Muscle layer of colon (tissue), 2 donors: ENCODE results near the gene PHF3.

ENCODE experiments used
- H3K27ac ChIP-seq: one replicate; pipeline ENCODE4 v1.7.0; 2013; ENCODE audit warnings: low read depth, mild to moderate bottlenecking, low read length, moderate library complexity
- H3K27me3 ChIP-seq, 2 donors: one replicate each; pipeline ENCODE4 v1.7.0; 2013; ENCODE audit warnings: low read length in 2 of 2, mild to moderate bottlenecking in 2 of 2; ENCODE audit not compliant: insufficient read depth in 2 of 2, control insufficient read depth in 1 of 2
- H3K36me3 ChIP-seq: one replicate; pipeline ENCODE4 v1.7.0; 2013; ENCODE audit warnings: mild to moderate bottlenecking, low read length; ENCODE audit not compliant: insufficient read depth
- H3K4me1 ChIP-seq: one replicate; pipeline ENCODE4 v1.7.0; 2013; ENCODE audit warnings: mild to moderate bottlenecking, low read length; ENCODE audit not compliant: insufficient read depth
- H3K4me3 ChIP-seq, 2 donors: one replicate each; pipeline ENCODE4 v1.7.0; 2013; ENCODE audit warnings: low read length in 2 of 2, low read depth in 1 of 2, mild to moderate bottlenecking in 1 of 2, moderate library complexity in 1 of 2
- H3K9ac ChIP-seq: one replicate; pipeline ENCODE4 v1.7.0; 2013; ENCODE audit warnings: low read length
- H3K9me3 ChIP-seq: one replicate; pipeline ENCODE4 v1.7.0; 2013; ENCODE audit warnings: mild to moderate bottlenecking, low read length
- donor health status: abdominal sarcoma.
- donor health status: Adenocarcinoma of cecum.

PHF3 gene

DNA sequence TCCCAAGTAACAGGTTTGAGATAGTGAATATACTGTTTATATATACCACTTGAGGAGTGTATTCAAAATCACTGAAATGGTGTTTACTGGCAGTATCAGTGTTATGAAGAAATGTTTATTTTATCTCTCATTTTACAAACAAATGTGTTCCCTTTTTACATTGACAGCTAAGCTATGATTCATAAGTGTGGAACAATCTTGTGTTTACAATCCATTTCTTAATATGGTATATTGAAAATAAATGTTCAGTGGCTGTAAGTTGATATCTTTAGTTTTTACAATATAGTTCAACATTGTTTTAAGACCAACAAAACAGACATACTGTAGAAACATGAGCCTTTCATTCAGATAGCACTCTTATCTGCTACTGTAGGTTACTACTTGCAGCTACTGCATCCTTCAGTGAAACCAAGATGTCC, 14.3 kb downstream of the PHF3 start:
- H3K9ac ChIP-seq = no peak overlapping the region
- no peaks in the 10 kb centered on the region for H3K27me3 ChIP-seq
- no peaks in the 10 kb centered on the region for H3K36me3 ChIP-seq
- H3K4me3 ChIP-seq = no peak overlapping the region
- no peak overlapping the region for H3K27ac ChIP-seq
- no peaks in the 10 kb centered on the region for H3K9me3 ChIP-seq
- H3K4me1 ChIP-seq = peaks cover 28% of the 10 kb centered on the region

GRCh38 chr6:63652980-63653379, 17.4 kb downstream of the PHF3 start:
- H3K9me3 ChIP-seq = no peaks in the 10 kb centered on the region
- H3K27me3 ChIP-seq = no peaks in the 10 kb centered on the region
- no peak overlapping the region for H3K4me3 ChIP-seq
- no peak overlapping the region for H3K9ac ChIP-seq
- peaks cover 24% of the 10 kb centered on the region for H3K4me1 ChIP-seq
- H3K36me3 ChIP-seq = no peaks in the 10 kb centered on the region
- no peak overlapping the region for H3K27ac ChIP-seq

DNA sequence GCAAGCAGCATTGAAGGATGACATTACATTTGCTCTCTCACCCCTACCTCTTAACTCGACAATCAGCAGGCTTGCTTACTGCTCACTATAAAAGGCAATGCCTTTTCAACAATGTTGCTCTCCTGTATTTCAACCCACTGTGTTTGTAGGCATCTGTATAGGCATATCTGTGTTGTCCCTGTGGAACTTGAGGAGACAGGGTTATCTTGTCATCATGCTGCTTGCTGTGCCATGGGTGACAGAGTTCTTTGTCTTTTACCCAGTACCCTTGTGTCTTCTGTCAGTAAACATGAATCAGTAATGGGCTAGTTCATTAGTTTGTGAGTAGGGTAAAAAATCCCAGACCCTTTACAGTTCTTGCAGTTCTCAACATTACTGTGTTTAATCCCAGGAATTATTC, 25.2 kb downstream of the PHF3 start:
- Histone ChIP-seq H3K27me3 (no peaks in the 10 kb centered on the region), H3K9ac (no peak overlapping the region), H3K36me3 (no peaks in the 10 kb centered on the region), H3K27ac (no peak overlapping the region), H3K9me3 (no peaks in the 10 kb centered on the region), H3K4me1 (peaks cover 30% of the 10 kb centered on the region), H3K4me3 (no peak overlapping the region)

DNA sequence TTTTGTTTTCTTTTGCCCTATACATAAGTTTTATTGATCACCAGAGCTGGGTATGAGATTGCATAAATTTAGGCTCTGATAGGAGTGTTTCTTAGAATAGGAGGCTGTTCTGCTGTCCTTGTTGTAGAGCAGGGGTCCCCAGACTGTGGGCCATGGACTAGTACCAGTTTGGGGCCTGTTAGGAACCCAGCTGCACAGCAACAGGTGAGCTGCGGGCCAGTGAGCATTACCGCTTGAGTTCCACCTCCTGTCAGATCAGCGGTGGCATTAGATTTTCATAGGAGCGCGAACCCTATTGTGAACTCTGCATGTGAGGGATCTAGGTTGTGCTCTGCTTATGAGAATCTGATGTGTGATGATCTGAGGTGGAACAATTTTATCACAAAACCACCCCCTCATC, 26.2 kb downstream of the PHF3 start:
- Histone ChIP-seq H3K4me3 (no peak overlapping the region), H3K4me1 (peaks cover 26% of the 10 kb centered on the region), H3K27ac (no peak overlapping the region), H3K36me3 (no peaks in the 10 kb centered on the region), H3K9me3 (no peaks in the 10 kb centered on the region), H3K27me3 (no peaks in the 10 kb centered on the region), H3K9ac (no peak overlapping the region)

DNA sequence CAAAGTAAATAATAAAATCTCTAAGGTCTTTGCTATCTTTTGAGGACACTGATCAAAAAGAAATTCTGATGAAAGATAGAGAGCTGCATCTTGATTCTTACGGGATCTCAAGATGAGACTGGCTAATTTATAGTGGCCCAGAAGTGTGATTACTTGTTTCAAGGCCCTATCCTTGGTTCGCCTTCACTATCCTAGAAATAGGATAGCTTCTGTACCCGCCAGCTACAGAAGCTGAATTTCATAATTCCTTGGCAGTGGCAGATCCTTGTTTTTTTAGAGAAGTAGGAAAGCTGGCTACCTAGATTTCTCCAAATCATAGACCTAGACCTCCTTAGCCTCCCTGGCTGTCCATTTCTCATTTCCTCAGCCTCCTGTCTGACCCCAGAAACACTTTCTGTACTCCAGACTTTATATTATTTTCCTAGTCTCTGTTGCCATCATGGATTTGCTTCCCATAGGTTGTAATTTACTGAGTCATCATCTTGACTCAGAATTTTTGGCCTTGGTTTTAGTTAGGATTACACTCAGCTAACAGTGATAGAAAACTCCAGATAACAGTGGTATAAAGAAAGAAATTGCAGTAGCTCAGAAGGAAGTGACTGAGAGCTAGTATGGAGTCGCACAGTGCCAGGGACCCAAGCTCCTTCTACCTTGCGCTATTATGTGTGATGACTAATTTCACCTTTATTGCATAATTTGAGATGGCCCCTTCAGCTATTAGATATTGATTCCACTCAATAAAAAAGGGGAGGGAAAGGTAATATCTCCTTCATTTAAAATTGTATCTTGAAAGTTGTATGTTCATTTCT, 27.7 kb downstream of the PHF3 start:
- no peak overlapping the region for H3K9ac ChIP-seq
- no peaks in the 10 kb centered on the region for H3K9me3 ChIP-seq
- peaks cover 25% of the 10 kb centered on the region for H3K4me1 ChIP-seq
- no peak overlapping the region for H3K27ac ChIP-seq
- no peaks in the 10 kb centered on the region for H3K36me3 ChIP-seq
- no peaks in the 10 kb centered on the region for H3K27me3 ChIP-seq
- H3K4me3 ChIP-seq = no peak overlapping the region

GRCh38 chr6:63663956-63664281, 28.3 kb downstream of the PHF3 start:
- H3K9ac ChIP-seq = no peak overlapping the region
- H3K27ac ChIP-seq = no peak overlapping the region
- H3K27me3 ChIP-seq = no peaks in the 10 kb centered on the region
- no peaks in the 10 kb centered on the region for H3K9me3 ChIP-seq
- H3K36me3 ChIP-seq = no peaks in the 10 kb centered on the region
- peaks cover 20% of the 10 kb centered on the region for H3K4me1 ChIP-seq
- no peak overlapping the region for H3K4me3 ChIP-seq

- Histone ChIP-seq H3K4me3 (no peak overlapping the region), H3K27ac (no peak overlapping the region), H3K36me3 (no peaks in the 10 kb centered on the region), H3K4me1 (peaks cover 10% of the 10 kb centered on the region), H3K9ac (no peak overlapping the region), H3K27me3 (no peaks in the 10 kb centered on the region), H3K9me3 (no peaks in the 10 kb centered on the region)
These were observed 35.6 kb downstream of the PHF3 start for GRCh38 chr6:63671098-63671754.

DNA sequence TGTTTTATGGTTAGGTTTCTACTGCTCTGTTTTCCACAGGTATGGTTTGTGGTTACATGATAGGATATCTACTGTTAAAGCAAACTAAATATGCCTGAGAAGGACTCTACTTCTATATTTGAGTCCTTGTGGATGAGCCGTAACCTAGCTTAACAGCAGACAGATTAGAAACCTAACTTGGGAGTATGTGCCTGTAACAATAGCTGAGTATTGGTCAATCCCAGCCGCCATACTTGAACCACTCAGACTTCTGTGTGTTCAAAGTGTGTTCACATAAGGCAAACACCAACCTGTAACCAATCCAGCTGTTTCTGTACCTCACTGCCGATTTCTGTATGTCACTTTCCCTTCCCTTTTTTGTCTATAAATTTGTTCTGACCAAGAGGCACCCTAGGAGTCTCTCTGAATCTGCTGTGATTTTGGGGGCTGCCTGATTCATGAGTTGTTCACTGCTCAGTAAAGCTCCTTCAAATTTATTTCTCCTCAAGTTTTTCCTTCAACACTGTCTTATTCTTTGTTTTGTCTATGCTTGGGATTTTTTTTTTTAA, 37.1 kb downstream of the PHF3 start:
- no peaks in the 10 kb centered on the region for H3K36me3 ChIP-seq
- H3K4me1 ChIP-seq = peaks cover 18% of the 10 kb centered on the region
- H3K27me3 ChIP-seq = no peaks in the 10 kb centered on the region
- H3K27ac ChIP-seq = no peak overlapping the region
- no peaks in the 10 kb centered on the region for H3K9me3 ChIP-seq
- no peak overlapping the region for H3K9ac ChIP-seq
- no peak overlapping the region for H3K4me3 ChIP-seq

DNA sequence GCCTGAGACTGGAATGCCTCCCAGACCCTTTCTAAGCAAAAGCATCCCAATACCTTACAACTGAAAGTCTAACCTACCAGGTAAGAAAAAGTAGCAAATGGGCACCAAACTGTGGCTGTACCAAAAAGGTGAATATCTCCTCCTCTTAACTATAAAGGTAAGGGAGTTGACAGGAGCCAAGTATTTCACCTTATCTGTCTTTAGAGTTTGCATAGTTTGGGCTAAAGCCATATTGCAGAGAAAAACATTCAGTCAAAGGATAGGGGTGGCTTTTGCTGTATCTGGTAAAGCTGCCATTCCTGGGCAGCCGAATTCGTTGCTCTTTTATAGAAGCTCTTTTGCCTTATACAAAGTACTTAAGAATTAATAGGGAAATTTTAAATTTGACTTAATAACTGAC, 38.1 kb downstream of the PHF3 start:
- Histone ChIP-seq H3K36me3 (no peaks in the 10 kb centered on the region), H3K27me3 (no peaks in the 10 kb centered on the region), H3K9me3 (no peaks in the 10 kb centered on the region), H3K27ac (no peak overlapping the region), H3K9ac (no peak overlapping the region), H3K4me3 (no peak overlapping the region), H3K4me1 (peaks cover 18% of the 10 kb centered on the region)

GRCh38 chr6:63674635-63675034, 39.0 kb downstream of the PHF3 start:
- Histone ChIP-seq H3K4me1 (peaks cover 18% of the 10 kb centered on the region), H3K36me3 (no peaks in the 10 kb centered on the region), H3K27me3 (no peaks in the 10 kb centered on the region), H3K27ac (no peak overlapping the region), H3K9me3 (no peaks in the 10 kb centered on the region), H3K9ac (no peak overlapping the region), H3K4me3 (no peak overlapping the region)

DNA sequence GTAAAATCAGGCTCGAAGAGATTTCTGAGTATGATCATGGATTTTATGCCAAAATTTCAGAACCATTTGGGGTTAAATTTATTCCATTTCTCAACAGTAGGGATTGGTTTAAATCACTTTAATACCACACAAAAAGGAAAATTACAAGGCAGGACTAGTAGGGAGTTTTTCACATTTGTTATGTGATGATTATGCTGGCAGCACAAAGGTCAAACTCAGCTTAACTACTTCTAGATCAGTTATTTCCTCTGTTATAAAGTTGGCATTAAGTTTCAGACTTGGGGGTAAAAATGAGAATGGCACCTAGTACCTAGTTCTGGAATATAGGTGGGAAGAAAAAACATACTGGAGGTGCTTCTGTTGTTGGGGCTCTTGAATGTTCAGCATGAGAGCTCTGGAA, 39.5 kb downstream of the PHF3 start:
- Histone ChIP-seq H3K4me3 (no peak overlapping the region), H3K27me3 (no peaks in the 10 kb centered on the region), H3K4me1 (peaks cover 18% of the 10 kb centered on the region), H3K36me3 (no peaks in the 10 kb centered on the region), H3K9me3 (no peaks in the 10 kb centered on the region), H3K27ac (no peak overlapping the region), H3K9ac (no peak overlapping the region)
